Suprapubic skin (tissue), 4 donors: Measurements from ENCODE around the gene TAOK1. TPM values are rescaled to one million over a fixed set of nuclear protein-coding genes. Genes with fewer than 3 reads are reported as not detected.

ENCODE experiments used
- DNase-seq, 2 donors: peaks; one replicate each; pipeline ENCODE4 v3.0.0-alpha.2; 2019; ENCODE audit warnings: low spot score in 2 of 2
- H3K27ac ChIP-seq: fragments of 200-600 bp; sonication (generic); one replicate; pipeline ENCODE4 v1.5.1; 2019
- H3K27me3 ChIP-seq: fragments of 200-600 bp; sonication (generic); one replicate; pipeline ENCODE4 v1.5.1; 2019
- H3K36me3 ChIP-seq: fragments of 200-600 bp; sonication (generic); one replicate; pipeline ENCODE4 v1.5.1; 2019
- H3K4me1 ChIP-seq: fragments of 200-600 bp; sonication (generic); one replicate; pipeline ENCODE4 v1.5.1; 2019
- H3K4me3 ChIP-seq: fragments of 200-600 bp; sonication (generic); one replicate; pipeline ENCODE4 v1.5.1; 2019; ENCODE audit warnings: mild to moderate bottlenecking
- H3K9me3 ChIP-seq: fragments of 200-600 bp; sonication (generic); one replicate; pipeline ENCODE4 v1.5.1; 2019
- CTCF ChIP-seq, 2 donors: fragments of 200-600 bp in 1 of 2; fragments of 450-650 bp in 1 of 2; sonication (generic) in 1 of 2; IDR thresholded peaks; one replicate each; pipeline ENCODE4 v1.5.1; 2016 to 2019; ENCODE audit warnings: antibody characterized with exemption in 2 of 2, mild to moderate bottlenecking in 1 of 2, moderate library complexity in 1 of 2
- EP300 ChIP-seq: sonication (generic); formaldehyde crosslinking; IDR thresholded peaks from one replicate; pipeline ENCODE4 v1.6.1; 2017; ENCODE audit warnings: antibody characterized with exemption
- POLR2A ChIP-seq, 2 donors: fragments of 450-650 bp; IDR thresholded peaks; one replicate each; pipeline ENCODE4 v1.6.1; 2017; ENCODE audit warnings: antibody characterized with exemption in 2 of 2, mild to moderate bottlenecking in 2 of 2, moderate library complexity in 2 of 2
- POLR2AphosphoS5 ChIP-seq, 3 donors: sonication (generic); formaldehyde crosslinking; IDR thresholded peaks; one replicate each; pipeline ENCODE4 v1.6.1; 2017; ENCODE audit warnings: antibody characterized with exemption in 3 of 3
- WGBS: methylation state at CpG from one replicate; pipeline ENCODE4 v1.1.5; 2018; 5-methylcytosine and 5-hydroxymethylcytosine counted together
- total RNA-seq, 4 donors: library from RNA; depleted of rRNA; stranded (reverse); fragments of >200 nt; gene quantifications; one replicate each; pipeline ENCODE4 v1.1.0, GENCODE V29; 2016

Gene TAOK1
- total RNA-seq, 4 donors from 2014 or later = 42.1 to 58.3 (median 51.2) TPM

GRCh38 chr17:29400818-29401217 lies 10.7 kb downstream of the TAOK1 start:
- H3K27me3 ChIP-seq = no peaks in the 10 kb centered on the region
- H3K4me3 ChIP-seq = no peak overlapping the region
- H3K36me3 ChIP-seq = peaks cover 22% of the 10 kb centered on the region
- no peak for DNase-seq
- 97% methylated on average over 4 of the region's 4 CpGs for WGBS
- TF ChIP-seq EP300 (no peak), POLR2A (IDR thresholded peaks at IDR 0.05) (no peak), POLR2AphosphoS5 (IDR thresholded peaks at IDR 0.05) (no peak), CTCF (IDR thresholded peaks at IDR 0.05) (no peak)
- H3K4me1 ChIP-seq = no peaks in the 10 kb centered on the region
- no peaks in the 10 kb centered on the region for H3K9me3 ChIP-seq
- H3K27ac ChIP-seq = no peak overlapping the region

GRCh38 chr17:29401258-29401657 lies 11.1 kb downstream of the TAOK1 start:
- no peak for DNase-seq
- H3K27ac ChIP-seq = no peak overlapping the region
- TF ChIP-seq POLR2AphosphoS5 (IDR thresholded peaks at IDR 0.05) (no peak), EP300 (no peak), CTCF (IDR thresholded peaks at IDR 0.05) (no peak)
- no peaks in the 10 kb centered on the region for H3K4me1 ChIP-seq
- H3K4me3 ChIP-seq = no peak overlapping the region
- H3K27me3 ChIP-seq = no peaks in the 10 kb centered on the region
- peaks cover 22% of the 10 kb centered on the region for H3K36me3 ChIP-seq
- no peaks in the 10 kb centered on the region for H3K9me3 ChIP-seq
- 91% methylated on average over 4 of the region's 4 CpGs for WGBS

GRCh38 chr17:29407856-29408255 lies 17.7 kb downstream of the TAOK1 start:
- H3K36me3 ChIP-seq = peaks cover 12% of the 10 kb centered on the region
- no peak overlapping the region for H3K4me3 ChIP-seq
- no peak for TF ChIP-seq POLR2AphosphoS5 (IDR thresholded peaks at IDR 0.05)
- no peak for TF ChIP-seq CTCF (IDR thresholded peaks at IDR 0.05)
- TF ChIP-seq POLR2A (IDR thresholded peaks at IDR 0.05) = no peak
- TF ChIP-seq EP300 = no peak
- H3K27ac ChIP-seq = no peak overlapping the region
- H3K4me1 ChIP-seq = no peaks in the 10 kb centered on the region
- 94% methylated on average over 2 of the region's 2 CpGs for WGBS
- no peaks in the 10 kb centered on the region for H3K27me3 ChIP-seq
- H3K9me3 ChIP-seq = no peaks in the 10 kb centered on the region
- DNase-seq = no peak

- TF ChIP-seq POLR2AphosphoS5 (IDR thresholded peaks at IDR 0.05) (no peak), EP300 (no peak), POLR2A (IDR thresholded peaks at IDR 0.05) (no peak), CTCF (IDR thresholded peaks at IDR 0.05) (no peak)
- H3K27ac ChIP-seq = no peak overlapping the region
- peaks cover 4% of the 10 kb centered on the region for H3K4me1 ChIP-seq
- DNase-seq = no peak
- WGBS = 90% methylated on average over 6 of the region's 6 CpGs
- H3K9me3 ChIP-seq = no peaks in the 10 kb centered on the region
- no peaks in the 10 kb centered on the region for H3K27me3 ChIP-seq
- peaks cover 5% of the 10 kb centered on the region for H3K36me3 ChIP-seq
- H3K4me3 ChIP-seq = no peak overlapping the region
Measured at GRCh38 chr17:29409963-29410362, 19.8 kb downstream of the TAOK1 start.

GRCh38 chr17:29412780-29413565 lies 22.8 kb downstream of the TAOK1 start:
- H3K4me1 ChIP-seq = peaks cover 4% of the 10 kb centered on the region
- no peaks in the 10 kb centered on the region for H3K27me3 ChIP-seq
- DNase-seq = no peak
- TF ChIP-seq EP300 (no peak), POLR2A (IDR thresholded peaks at IDR 0.05) (no peak), CTCF (IDR thresholded peaks at IDR 0.05) (no peak), POLR2AphosphoS5 (IDR thresholded peaks at IDR 0.05) (no peak)
- H3K9me3 ChIP-seq = no peaks in the 10 kb centered on the region
- WGBS = 73% methylated on average over 7 of the region's 7 CpGs
- H3K27ac ChIP-seq = no peak overlapping the region
- H3K4me3 ChIP-seq = no peak overlapping the region
- no peaks in the 10 kb centered on the region for H3K36me3 ChIP-seq
